Stimulated activated CD8-positive, alpha-beta memory T cell treated with anti-CD3 and anti-CD28 coated beads, Interleukin-2, amount 100 ng/mL, for 1 hour (primary cell): ENCODE measurements around the gene FOSB.
"Not testable (repeated sequence)": the region's sequence is repeated elsewhere in the genome, so short reads cannot be mapped to it uniquely, and the experiment has no call there.

Experiments
- DNase-seq, 2 donors: peaks; one replicate each; pipeline ENCODE4 v3.0.0-alpha.2; 2020; ENCODE audit warnings: low read depth in 2 of 2

The FOSB gene

DNA sequence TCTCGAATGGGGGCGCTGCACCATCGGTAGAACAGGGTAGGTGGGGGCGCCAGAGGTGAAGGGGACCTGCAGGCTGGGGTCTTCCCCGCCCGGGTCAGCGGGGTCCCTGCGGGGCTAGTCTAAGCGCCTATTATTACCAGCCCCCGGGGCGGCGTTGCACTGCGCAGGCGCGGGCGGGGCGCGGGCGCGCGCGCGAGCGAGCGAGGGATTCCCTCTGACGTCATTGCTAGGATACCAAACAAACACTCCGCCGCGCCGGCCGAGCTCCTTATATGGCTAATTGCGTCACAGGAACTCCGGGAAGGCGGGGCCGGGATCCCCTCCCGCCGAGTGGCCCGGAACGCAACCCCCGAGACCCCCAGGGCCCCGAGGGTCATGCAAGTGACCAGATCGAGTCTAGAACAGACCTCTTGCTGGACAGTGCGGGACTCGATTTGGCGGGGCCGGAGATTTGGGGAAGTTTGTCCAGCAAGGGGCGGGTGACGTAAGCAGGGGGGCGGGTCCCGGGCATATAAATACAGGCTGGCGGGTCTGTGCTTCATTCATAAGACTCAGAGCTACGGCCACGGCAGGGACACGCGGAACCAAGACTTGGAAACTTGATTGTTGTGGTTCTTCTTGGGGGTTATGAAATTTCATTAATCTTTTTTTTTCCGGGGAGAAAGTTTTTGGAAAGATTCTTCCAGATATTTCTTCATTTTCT lies at the start of gene FOSB:
TSS of gene FOSB (plus strand) at position 541 of the 703 bp plus-strand sequence. CDS start 591 bp downstream, outside the sequence.
- peak; percentile 92 to 94 for DNase-seq

DNA sequence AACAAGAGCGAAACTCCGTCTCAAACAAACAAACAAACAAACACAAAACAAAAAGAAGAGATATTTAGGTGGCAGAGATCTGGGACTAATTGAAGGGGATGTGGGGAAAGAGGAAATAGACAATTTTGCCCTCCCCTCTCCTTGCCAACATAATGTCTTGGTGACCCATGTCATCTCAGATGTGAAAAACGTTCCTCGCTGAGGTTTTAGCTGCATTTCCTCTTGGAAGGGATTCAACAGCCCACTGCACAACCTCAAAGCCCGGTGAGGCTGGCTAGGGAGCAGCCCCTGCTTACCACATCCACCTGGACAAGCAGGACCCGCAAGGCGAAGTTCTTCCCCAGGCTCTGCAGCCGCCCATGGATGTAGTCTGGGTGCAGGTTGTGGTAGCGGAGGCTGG lies 49.0 kb upstream of the FOSB start:
- DNase-seq, result no peak

DNA sequence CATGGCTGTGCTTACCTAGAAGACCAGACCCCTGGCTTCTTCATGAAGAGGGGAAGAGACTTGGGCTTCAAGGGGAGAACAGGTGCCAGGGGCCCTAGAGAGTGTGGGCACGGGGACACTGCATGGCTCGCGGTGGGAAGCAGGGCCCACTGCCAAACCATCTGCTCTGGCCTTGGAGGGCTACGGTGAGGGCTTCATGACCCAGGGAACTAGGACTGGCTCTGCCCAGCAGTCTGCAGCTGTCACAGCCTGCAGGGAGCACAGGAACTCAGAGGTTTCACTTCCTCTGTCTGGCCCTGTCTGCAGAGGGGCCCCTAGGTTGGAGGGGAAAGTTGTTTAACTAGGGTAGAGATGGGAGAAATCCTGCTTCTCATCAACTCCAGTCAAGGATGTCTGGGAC lies 48.4 kb upstream of the FOSB start:
- DNase-seq, result no peak

DNA sequence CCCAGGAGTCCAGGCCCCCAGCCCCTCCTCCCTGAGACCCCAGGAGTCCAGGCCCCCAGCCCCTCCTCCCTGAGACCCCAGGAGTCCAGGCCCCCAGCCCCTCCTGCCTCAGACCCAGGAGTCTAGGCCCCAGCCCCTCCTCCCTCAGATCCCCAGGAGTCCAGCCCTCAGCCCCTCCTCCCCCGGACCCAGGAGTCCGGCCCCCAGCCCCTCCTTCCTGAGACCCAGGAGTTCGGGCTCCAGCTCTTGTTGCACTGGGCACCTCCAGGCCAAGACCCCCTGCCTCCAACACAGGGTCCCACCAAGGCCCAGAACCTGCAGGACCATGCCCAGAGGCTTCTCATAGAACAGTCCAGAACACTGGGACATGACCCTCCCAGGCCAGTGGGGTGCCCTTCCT lies 47.9 kb upstream of the FOSB start:
- no peak for DNase-seq

DNA sequence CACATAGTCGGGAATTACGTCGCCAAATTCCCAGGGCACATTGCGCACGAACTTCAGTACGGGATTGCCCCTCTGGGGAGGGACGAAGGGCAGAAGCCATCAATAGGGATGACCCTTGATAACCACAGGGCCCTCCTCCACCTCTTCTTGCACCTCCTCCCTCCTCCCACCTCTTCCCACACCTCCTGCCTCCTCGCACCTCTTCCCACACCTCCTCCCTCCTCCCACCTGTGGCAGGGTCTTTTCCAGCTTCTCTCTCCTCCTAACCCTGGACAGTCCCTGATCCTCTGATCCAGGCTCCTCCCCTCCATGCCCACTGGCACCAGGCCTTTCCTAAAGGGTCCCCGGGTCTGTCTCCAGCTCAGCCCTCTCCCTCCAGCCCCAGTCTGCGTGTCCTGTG lies 47.4 kb upstream of the FOSB start:
- DNase-seq, result no peak

DNA sequence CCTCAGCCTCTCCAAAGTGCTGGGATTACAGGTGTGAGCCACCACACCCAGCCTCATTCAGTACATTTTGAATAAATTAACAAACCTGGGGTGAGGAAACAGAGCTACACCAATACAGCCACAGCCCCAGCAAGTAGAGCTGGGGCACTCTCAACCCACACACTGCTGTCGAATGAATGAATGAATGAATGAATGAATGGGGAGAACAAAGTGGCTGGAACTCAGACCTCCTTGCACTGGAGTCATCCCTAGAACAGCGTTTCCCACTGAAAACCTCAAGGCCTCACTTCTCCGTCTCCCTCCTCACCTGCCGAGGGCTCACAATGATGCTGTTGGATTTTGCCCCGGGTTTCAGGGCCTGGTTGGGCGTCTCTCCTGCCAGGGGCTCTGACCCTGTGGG lies 46.9 kb upstream of the FOSB start:
- DNase-seq, result no peak

DNA sequence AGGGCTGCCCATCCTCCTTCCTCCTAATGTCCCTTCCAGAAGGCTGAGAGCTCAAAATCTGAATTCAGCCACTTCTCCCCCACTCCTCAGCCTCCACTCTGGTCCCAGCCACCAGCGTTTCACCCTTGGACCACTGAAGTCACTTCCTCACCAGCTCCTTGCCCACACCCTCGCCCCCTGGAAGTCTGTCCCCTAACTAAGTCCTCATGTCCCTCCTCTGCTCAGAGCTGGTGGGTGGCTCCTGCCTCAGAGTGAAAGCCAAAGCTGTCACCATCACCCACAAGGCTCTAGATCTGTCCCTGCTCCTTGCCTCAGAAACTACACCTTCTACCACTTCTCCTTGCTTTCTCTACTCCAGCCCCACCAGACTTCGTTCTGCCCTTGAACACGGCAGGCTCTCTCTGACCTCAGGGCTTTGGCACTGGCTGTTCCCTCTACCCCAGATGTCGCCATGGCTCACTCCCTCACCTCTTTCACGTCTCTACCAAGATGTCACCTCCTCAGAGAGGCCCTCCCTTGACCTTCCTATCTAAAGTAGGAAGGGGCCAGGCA lies 45.8 kb upstream of the FOSB start:
- no peak for DNase-seq

DNA sequence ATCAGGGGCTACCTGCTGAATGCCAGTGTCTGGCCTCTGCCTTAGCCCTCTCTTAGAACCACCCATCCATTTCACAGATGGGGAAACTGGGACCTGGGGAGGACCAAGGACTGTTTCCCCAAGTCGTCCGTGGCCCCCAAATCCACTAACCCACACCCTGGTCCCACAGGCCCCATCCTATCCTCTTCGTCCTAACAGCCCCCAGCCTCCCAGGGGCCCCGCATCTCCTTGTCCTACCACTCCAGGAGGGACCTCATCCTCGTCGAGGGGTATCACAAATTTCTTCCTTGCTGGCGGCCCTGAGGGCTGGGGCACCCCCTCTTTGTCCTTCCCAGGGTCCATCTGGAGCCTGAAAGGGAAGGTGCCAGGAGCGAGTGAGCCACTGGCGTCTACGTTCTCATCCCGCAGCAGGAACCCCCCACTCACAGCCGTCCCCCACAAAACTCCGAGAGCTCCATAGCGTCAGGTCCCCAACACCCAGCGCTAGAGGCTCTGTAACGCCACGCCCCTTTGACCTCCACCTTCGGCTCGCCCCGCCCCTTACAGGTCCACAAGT lies 44.7 kb upstream of the FOSB start:
- DNase-seq, result peak in 1 of 2 donors; percentile 77

DNA sequence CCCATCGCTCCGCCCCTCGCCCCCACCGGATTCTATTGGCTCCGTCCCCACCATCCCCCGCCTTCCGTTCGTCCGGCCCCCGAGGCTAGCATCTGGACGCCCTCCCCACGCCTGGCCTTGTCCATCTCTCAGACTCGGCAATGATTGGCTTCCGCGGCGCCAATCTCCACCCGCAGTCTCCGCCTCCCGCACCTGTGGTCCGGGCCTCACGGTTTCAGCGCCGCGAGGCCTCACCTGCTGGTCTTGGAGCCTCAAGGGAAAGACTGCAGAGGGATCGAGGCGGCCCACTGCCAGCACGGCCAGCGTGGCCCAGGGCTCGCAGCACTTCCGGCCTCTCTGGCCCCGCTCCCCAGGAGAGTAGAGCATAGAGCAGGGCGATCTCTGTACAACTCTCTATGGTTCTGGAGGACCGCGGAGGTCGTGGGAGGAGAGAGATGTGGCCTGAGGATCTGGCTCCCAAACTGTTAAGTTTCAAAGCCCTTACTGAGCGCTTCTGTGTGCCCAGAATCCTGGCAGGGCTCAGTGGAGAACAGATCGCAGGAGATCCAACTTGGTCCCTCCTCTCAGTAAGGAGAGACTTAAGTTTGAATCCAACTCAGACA lies 44.1 kb upstream of the FOSB start, which contains the start of gene ERCC1:
TSS of gene ERCC1 (minus strand) at position 329 of the 602 bp plus-strand sequence. CDS start 543 bp downstream, outside the sequence.
- no peak for DNase-seq

DNA sequence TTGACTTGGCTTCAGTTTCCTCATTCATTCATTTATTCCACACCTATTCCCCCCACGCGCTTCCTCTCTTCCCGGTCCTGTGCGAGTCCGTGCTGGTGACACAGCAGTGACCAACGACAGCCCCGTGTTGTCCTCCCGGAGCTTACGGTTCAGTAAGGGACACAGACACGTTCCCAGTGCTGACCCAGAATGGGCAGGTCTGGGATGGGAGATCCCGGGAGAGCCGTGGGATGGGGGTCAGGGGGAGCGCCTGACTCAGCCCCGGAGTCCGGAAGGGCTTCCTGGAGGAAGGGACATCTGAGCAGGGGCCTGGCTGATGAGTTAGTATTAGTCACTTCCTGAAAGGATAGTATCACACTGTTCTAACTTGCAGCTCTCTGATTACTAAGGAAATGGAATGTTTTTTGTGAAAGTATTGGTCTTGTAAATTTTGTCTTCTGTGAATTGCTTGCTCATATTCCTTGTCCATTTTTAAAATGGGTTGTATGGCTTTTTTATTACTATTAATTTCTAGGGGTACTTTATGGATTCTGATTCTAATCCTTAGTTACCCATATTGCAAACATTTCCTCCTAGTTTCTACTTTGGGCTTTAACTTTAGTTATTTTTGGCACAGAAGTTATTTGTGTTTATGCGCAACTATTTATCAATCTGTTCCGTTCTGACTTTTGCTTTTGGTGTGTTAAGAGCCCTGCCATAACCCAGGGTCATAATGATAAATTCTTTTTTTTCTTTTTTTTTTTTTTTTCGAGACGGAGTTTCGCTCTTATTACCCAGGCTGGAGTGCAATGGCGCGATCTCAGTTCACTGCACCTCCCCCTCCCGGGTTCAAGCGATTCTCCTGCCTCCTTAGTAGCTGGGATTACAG lies 43.4 kb upstream of the FOSB start:
- no peak for DNase-seq

DNA sequence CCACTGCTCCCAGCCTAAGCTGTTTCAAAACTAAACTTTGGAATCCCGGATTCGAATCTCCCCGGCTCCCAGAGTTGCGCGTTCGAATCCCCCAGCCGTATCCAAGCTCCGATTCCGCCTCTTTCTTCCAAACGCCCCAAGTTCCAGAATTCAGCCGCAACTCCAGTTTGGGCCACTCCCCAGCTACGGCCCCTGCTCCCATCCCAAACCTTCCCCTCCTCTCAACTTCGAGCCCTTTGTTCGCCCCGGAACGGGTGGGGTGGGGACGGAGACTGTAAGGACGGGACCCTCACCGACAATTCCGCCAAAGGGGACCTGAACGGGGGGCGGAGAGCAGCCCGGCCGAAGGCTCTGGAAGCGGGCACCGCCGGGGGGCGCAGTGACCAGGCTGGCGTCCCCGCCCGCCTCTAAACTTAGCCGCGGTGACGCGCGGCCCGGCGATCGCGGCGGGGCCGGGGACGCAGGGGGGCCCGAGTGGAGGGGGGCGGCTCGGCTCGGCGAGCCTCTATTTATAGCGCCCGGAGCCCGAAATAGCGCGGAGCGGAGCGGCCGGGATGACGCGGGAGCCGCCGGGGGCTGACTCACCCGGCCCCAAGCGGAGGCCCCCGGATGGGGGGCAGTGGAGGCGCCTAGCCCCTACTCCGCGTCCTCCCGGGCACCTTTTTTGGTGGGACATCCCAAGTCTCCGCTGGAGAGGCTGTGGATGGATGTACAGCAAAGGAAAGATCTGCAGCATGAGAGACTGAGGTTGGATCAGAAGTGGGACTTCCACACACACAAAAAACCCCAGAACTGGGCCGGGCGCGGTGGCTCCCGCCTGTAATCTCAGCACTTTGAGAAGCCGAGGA lies 39.2 kb upstream of the FOSB start:
- DNase-seq, result no peak

DNA sequence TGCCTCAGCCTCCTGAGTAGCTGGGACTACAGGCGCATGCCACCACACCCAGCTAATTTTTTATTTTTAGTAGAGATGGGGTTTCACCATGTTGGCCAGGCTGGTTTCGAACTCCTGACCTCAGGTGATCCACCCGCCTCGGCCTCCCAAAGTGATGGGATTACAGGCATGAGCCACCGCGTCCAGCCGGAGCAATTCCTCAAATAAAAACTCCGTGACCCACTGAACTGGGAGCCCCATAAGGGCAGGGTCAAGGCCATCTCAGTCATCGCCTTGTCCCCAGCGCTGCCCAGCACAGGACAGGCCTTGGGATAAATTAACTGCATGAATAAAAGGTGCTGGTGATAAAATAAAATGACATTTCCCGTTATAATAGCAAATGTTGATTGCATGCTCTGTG lies 37.9 kb upstream of the FOSB start:
- DNase-seq, result not testable (repeated sequence)

DNA sequence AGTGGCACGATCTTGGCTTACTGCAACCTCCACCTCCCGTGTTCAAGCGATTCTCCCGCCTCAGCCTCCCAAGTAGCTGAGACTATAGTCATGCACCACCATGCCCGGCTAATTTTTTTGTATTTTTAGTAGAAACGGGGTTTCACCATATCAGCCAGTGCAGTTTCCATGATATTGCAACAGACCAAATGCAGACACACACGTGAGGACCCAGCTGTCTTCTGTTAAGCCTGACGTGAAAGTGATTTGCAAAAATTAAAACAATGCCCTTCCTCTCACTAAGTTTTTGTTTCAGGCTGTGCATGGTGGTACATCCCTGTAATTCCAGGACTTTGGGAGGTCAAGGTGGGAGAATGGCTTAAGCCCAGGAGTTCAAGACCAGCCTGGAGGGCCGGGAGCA lies 36.8 kb upstream of the FOSB start:
- not testable (repeated sequence) for DNase-seq

DNA sequence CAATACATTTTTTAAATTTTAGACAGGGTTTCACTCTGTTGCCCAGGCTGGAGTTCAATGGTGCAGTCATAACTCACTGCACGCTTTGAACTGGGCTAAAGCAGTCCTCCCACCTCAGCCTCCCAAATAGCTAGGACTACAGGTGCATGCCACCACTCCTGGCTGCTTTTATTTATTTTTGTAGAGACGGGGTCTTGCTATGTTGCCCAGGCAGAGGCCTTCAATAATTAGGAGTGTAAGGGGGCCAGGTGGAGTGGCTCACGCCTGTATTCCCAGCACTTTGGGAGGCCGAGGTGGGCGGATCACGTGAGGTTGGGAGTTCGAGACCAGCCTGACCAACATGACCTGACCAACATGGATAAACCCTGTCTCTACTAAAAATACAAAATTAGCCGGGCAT lies 35.3 kb upstream of the FOSB start:
- DNase-seq, result not testable (repeated sequence)

DNA sequence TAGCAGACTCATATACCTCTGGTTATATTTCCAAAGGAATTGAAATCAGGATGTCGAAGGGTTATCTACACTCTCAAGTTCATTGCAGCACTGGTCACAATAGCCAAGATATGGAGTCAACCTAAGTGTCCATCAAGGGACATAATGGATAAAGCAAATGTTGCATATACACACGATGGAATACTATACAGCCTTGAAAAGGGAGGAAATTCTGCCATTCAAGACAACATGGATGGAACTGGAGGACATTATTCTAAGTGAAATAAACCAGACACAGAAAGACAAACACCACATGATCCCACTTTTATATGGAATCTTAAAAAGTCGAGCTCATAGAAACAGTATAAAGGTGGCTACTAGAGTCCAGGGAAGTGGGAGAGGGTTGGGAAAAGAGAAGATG lies 30.5 kb upstream of the FOSB start:
- DNase-seq, result no peak

DNA sequence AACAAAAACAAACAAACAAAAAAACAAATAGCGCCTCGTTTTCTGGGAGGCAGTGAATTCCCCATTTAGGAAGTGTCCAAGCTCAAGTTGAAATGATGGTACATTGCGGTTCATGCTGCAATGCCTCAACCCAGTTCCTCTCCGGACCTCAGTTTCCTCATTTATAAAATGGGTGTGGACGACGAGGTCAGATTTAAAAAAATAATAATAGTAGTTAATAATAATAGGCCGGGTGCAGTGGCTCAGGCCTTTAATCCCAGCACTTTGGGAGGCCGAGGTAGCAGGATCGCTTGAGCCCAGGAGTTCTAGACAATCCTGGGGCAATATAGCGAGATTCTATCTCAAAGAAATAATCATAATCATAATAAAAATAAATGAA lies 28.6 kb upstream of the FOSB start:
- DNase-seq, result no peak

DNA sequence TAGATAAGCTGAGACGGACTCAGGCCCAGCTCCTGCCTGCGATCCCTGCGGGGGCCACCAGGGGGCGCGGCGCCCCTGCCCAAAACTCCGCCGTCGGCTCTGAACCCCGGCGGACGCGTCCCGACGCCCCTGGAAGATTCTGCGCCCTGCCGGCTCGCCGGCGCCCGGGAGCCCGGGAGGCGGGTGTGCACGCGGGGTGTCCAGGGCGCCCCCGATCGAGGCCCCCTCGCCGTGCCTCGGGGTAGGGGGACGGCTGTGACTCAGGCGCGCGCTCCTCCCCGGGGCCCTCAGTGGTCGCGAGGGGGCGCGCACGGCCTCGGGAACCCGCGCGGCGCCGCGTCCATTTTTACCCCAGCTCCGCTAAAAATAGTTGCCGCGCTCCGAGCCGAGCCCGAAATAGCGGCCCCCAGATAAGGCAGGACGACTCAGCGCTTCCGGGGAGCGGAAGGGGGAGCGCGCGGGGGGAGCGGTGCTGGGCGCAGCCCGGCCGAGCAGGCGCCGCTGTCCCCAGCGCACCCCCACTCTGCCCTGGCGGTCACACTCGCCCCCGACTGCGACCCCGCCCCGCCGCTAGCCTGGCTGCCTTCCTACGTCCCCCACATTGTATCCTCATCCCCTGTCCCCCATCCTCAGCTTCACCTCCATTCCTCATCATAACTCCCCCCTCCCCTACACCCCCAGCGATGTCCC lies 28.1 kb upstream of the FOSB start:
- peak; percentile 75 to 78 for DNase-seq

DNA sequence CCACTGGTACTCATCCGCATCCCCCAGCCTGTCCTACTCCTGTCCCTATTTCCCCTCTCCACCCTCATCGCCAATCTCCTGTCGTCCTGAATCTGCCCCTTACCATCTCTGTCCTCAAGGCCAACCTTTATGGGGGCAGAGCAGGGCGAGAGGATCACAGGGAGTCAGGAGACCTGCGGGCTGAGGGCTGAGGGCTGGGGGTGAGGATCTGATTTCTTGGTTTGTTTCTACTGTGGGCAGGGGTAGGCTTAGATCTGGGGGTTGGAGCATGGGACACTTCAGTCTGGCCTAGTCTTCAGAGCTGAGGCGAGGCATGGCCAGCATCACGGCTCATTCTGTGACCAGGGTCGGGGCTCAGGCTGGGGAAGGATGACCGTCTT lies 27.5 kb upstream of the FOSB start:
- no peak for DNase-seq

DNA sequence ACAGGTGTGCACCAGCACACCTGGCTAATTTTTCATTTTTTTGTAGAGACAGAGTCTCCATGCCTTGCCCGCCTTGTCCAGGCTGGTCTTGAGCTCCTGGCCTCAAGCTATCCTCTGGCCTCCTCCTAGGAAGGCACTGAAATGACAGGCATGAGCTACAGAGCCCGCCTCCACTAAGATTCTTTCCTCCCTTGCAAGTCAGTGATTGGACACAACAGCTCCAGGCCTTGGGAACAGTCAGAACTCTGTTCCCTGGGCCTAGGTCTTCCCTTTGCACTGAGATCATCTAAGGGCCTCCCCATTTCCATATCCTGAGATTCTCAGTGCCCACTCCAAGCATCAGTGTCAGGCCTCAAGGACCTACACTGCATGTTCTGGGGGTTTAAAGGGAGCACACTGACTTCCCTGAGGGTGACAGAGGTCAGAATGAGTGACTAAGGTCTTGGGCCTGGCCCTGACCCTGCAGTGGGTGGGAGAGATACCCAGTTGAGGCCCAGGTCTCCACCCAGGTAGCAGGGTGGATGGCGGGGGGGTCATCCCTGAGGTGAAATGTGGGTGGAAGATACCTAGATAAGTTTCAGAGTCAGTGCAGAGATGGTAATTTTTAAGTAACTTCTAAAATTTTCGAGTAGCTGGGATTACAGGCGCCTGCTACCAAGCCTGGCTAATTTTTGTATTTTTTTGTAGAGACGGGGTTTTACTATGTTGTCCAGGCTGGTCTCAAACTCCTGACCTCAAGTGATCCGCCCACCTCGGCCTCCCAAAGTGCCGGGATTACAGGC lies 26.7 kb upstream of the FOSB start:
- DNase-seq, result no peak

DNA sequence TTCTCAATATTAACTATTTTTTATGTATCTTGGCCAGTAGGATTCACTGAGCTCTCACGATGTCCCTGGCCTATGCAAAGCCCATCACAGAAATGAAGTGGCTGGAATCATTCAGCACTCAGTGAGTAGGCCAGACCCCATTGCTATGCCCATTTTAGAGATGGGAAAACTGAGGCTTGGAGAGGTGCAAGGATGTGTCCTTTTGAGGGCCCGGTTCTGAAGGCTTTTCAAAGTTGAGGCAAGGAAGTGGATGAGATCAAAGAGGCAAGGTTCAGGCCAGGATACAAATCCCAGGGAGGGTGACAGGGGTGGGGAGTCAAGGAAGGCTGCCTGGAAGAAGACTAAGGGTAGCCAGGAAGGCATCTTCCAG lies 25.4 kb upstream of the FOSB start:
- DNase-seq, result no peak
